HCT116 (cell line): ENCODE results near the gene ARRB2. TPM values are rescaled to one million over a fixed set of nuclear protein-coding genes. Genes with fewer than 3 reads are reported as not detected.

Source experiments
- ATAC-seq: fragments of 200-7000 bp; cut with Tn5 transposase; 2 replicates; pipeline ENCODE4 v1.9.1; 2020; ENCODE audit warnings: mild to moderate bottlenecking, moderate library complexity
- BruUV-seq: library from RNA; stranded (reverse); fragments of 400-500 nt; replicated peaks from 2 replicates; lab custom pipeline; 2021; lab: Mats Ljungman, UMichigan
- CTCF ChIA-PET: fragments of 300-600 bp; sonication (Branson Sonifier 250); formaldehyde crosslinking; loops from one replicate; lab custom pipeline; 2021; ENCODE audit warnings: antibody characterized with exemption; lab: Charles Lee
- POLR2A ChIA-PET: fragments of 300-600, 350-600 bp; sonication (Branson Sonifier 250); formaldehyde crosslinking; loops from one replicate; lab custom pipeline; 2021; ENCODE audit warnings: antibody characterized with exemption; lab: Charles Lee
- RAD21 ChIA-PET, 2 experiments: fragments of 300-600 bp; sonication (Branson Sonifier 250); formaldehyde crosslinking; loops; one replicate each; lab custom pipeline; 2023; ENCODE audit warnings: low total read pairs in 2 of 2; ENCODE audit not compliant: uncharacterized antibody in 2 of 2, unreplicated experiment in 2 of 2, low non-redundant PET in 1 of 2; lab: Charles Lee
- DNase-seq: peaks from one replicate; pipeline ENCODE4 v3.0.0-alpha.2; 2010; ENCODE audit warnings: low read depth, low spot score
- H2AFZ ChIP-seq: fragments of 200-600 bp; shearing (Covaris generic), sonication (generic); 2 replicates; pipeline ENCODE4 v1.6.1; 2017; ENCODE audit warnings: low read depth, mixed run types, mixed read lengths, antibody characterized with exemption, low read length; ENCODE audit not compliant: poor library complexity, severe bottlenecking
- H3K27ac ChIP-seq: 2 replicates; pipeline ENCODE4 v1.5.1; 2012; ENCODE audit warnings: low read depth, low read length
- H3K27me3 ChIP-seq: fragments of 200-600 bp; sonication (generic); 2 replicates; pipeline ENCODE4 v1.6.1; 2016; ENCODE audit warnings: mixed run types, low read length, mixed read lengths; ENCODE audit not compliant: insufficient read depth
- H3K36me3 ChIP-seq, 2 experiments: fragments of 200-500 bp in 1 of 2; fragments of 200-600 bp in 1 of 2; sonication (Bioruptor generic) in 1 of 2; sonication (generic) in 1 of 2; 2 replicates each; pipeline versions ENCODE4 v1.5.1 to v1.6.1; 2014 to 2016; ENCODE audit warnings: low read length in 2 of 2, inconsistent platforms in 1 of 2, mixed read lengths in 1 of 2, mixed run types in 1 of 2; ENCODE audit not compliant: insufficient read depth in 2 of 2, control insufficient read depth in 1 of 2
- H3K4me1 ChIP-seq, 2 experiments: fragments of 200-600 bp in 1 of 2; sonication (generic) in 1 of 2; 2 replicates each; pipeline versions ENCODE4 v1.5.1 to v1.6.1; 2012 to 2017; ENCODE audit warnings: low read length in 2 of 2, inconsistent platforms in 1 of 2, mild to moderate bottlenecking in 1 of 2, mixed read lengths in 1 of 2, mixed run types in 1 of 2, moderate library complexity in 1 of 2; ENCODE audit not compliant: insufficient read depth in 2 of 2, control insufficient read depth in 1 of 2
- H3K4me2 ChIP-seq: fragments of 200-600 bp; sonication (generic); 2 replicates; pipeline ENCODE4 v1.6.1; 2017; ENCODE audit warnings: mixed run types, low read length, mixed read lengths
- H3K4me3 ChIP-seq, 2 experiments: fragments of 200-600 bp in 1 of 2; sonication (generic) in 1 of 2; replicated peaks in 1 of 2; 2 replicates each; pipeline ENCODE4 v1.5.1; 2011 to 2016; ENCODE audit warnings: low read length in 2 of 2, control low read depth in 1 of 2, low read depth in 1 of 2, mild to moderate bottlenecking in 1 of 2, mixed read lengths in 1 of 2, mixed run types in 1 of 2
- H3K79me2 ChIP-seq: fragments of 200-600 bp; sonication (generic); 2 replicates; pipeline ENCODE4 v1.6.1; 2017; ENCODE audit warnings: mild to moderate bottlenecking, mixed run types, low read length, moderate library complexity, mixed read lengths; ENCODE audit not compliant: insufficient read depth
- H3K9ac ChIP-seq: fragments of 200-600 bp; sonication (generic); 2 replicates; pipeline ENCODE4 v1.6.1; 2016; ENCODE audit warnings: low read length, mixed read lengths
- H3K9me2 ChIP-seq: fragments of 200-600 bp; sonication (generic), shearing (Covaris generic); 2 replicates; pipeline ENCODE4 v1.6.1; 2017; ENCODE audit warnings: mixed run types, mild to moderate bottlenecking, moderate library complexity; ENCODE audit not compliant: insufficient read depth
- H3K9me3 ChIP-seq, 2 experiments: fragments of 200-500 bp in 1 of 2; fragments of 200-600 bp in 1 of 2; sonication (Bioruptor generic) in 1 of 2; sonication (generic) in 1 of 2; 2 replicates each; pipeline ENCODE4 v1.6.1; 2014 to 2017; ENCODE audit warnings: low read length in 2 of 2, mixed read lengths in 2 of 2, inconsistent platforms in 1 of 2, low read depth in 1 of 2, mild to moderate bottlenecking in 1 of 2, mixed run types in 1 of 2, moderate library complexity in 1 of 2; ENCODE audit not compliant: control insufficient read depth in 1 of 2, insufficient read depth in 1 of 2
- H4K20me1 ChIP-seq: fragments of 200-600 bp; sonication (generic), shearing (Covaris generic); 2 replicates; pipeline ENCODE4 v1.6.1; 2017; ENCODE audit warnings: mixed run types, mild to moderate bottlenecking, moderate library complexity; ENCODE audit not compliant: insufficient read depth
- CEBPB ChIP-seq: IDR thresholded peaks from 2 replicates; pipeline ENCODE4 v1.6.1; 2012; ENCODE audit warnings: low read depth
- EGR1 ChIP-seq: IDR thresholded peaks from 2 replicates; pipeline ENCODE4 v1.6.1; 2012; ENCODE audit warnings: low read depth
- ELF1 ChIP-seq: IDR thresholded peaks from 2 replicates; pipeline ENCODE4 v1.6.1; 2012; ENCODE audit warnings: low read depth, borderline replicate concordance
- EZH2phosphoT487 ChIP-seq: fragments of 200-600 bp; IDR thresholded peaks from 2 replicates; pipeline ENCODE4 v1.6.1; 2018; ENCODE audit warnings: antibody characterized with exemption, borderline replicate concordance
- JUND ChIP-seq: IDR thresholded peaks from 2 replicates; pipeline ENCODE4 v1.6.1; 2012
- POLR2A ChIP-seq: IDR thresholded peaks from 2 replicates; pipeline ENCODE4 v1.7.0; 2011; ENCODE audit warnings: borderline replicate concordance; ENCODE audit not compliant: insufficient read depth, insufficient read length; ENCODE audit errors: extremely low read depth
- POLR2AphosphoS5 ChIP-seq: IDR thresholded peaks from 2 replicates; pipeline ENCODE4 v1.6.1; 2011; ENCODE audit warnings: mild to moderate bottlenecking, low read depth, low read length, moderate library complexity
- SIN3A ChIP-seq: IDR thresholded peaks from 2 replicates; pipeline ENCODE4 v1.6.1; 2012; ENCODE audit warnings: low read depth
- SP1 ChIP-seq: IDR thresholded peaks from 2 replicates; pipeline ENCODE4 v1.6.1; 2012; ENCODE audit warnings: low read depth
- YY1 ChIP-seq: IDR thresholded peaks from 2 replicates; pipeline ENCODE4 v1.6.1; 2011; ENCODE audit warnings: low read length, low read depth, moderate library complexity, mild to moderate bottlenecking; ENCODE audit not compliant: insufficient replicate concordance; ENCODE audit errors: extremely low read depth
- ZFX ChIP-seq: fragments of 450-650 bp; IDR thresholded peaks from 2 replicates; pipeline ENCODE4 v1.6.1; 2017
- ZNF274 ChIP-seq: fragments of 200-500 bp; sonication (Bioruptor generic); IDR thresholded peaks from 2 replicates; pipeline ENCODE4 v1.6.1; 2014; ENCODE audit warnings: mild to moderate bottlenecking, low read depth, low read length, inconsistent platforms
- intact Hi-C: fragments of 100-400 bp; cut with micrococcal nuclease; formaldehyde crosslinking; loops from 2 replicates; pipeline ENCODE4 v1.10.0; 2022
- total RNA-seq: library from RNA; stranded (reverse); gene quantifications from one replicate; pipeline ENCODE4 v1.2.1, GENCODE V29; 2021; ENCODE audit not compliant: unreplicated experiment
- TF ChIP-seq, protein P1 (sequence below): IDR thresholded peaks from 2 replicates; pipeline ENCODE4 v1.6.1; 2012; ENCODE audit warnings: low read depth
- TF ChIP-seq, protein P2 (sequence below): IDR thresholded peaks from 2 replicates; pipeline ENCODE4 v1.6.1; 2011; ENCODE audit warnings: mild to moderate bottlenecking, low read length, moderate library complexity; ENCODE audit not compliant: insufficient replicate concordance; ENCODE audit errors: extremely low read depth
- TF ChIP-seq, protein P3 (sequence below), 3 experiments: fragments of 200-600 bp in 1 of 3; sonication (generic) in 1 of 3; IDR thresholded peaks in 2 of 3; conservative IDR thresholded peaks in 1 of 3; 2 replicates each; pipeline ENCODE4 v1.5.1; 2012 to 2017; ENCODE audit warnings: low read depth in 2 of 3, low read length in 2 of 3, antibody characterized with exemption in 1 of 3, borderline replicate concordance in 1 of 3, control low read depth in 1 of 3, mild to moderate bottlenecking in 1 of 3, mixed read lengths in 1 of 3, mixed run types in 1 of 3, moderate library complexity in 1 of 3; ENCODE audit not compliant: insufficient read depth in 1 of 3
- TF ChIP-seq, protein P4 (sequence below): IDR thresholded peaks from 2 replicates; pipeline ENCODE4 v1.6.1; 2012
- TF ChIP-seq, protein P5 (sequence below): IDR thresholded peaks from 2 replicates; pipeline ENCODE4 v1.6.1; 2012

The ARRB2 gene
- total RNA-seq, 1 experiment from 2014 or later, result 70.8 TPM

DNA sequence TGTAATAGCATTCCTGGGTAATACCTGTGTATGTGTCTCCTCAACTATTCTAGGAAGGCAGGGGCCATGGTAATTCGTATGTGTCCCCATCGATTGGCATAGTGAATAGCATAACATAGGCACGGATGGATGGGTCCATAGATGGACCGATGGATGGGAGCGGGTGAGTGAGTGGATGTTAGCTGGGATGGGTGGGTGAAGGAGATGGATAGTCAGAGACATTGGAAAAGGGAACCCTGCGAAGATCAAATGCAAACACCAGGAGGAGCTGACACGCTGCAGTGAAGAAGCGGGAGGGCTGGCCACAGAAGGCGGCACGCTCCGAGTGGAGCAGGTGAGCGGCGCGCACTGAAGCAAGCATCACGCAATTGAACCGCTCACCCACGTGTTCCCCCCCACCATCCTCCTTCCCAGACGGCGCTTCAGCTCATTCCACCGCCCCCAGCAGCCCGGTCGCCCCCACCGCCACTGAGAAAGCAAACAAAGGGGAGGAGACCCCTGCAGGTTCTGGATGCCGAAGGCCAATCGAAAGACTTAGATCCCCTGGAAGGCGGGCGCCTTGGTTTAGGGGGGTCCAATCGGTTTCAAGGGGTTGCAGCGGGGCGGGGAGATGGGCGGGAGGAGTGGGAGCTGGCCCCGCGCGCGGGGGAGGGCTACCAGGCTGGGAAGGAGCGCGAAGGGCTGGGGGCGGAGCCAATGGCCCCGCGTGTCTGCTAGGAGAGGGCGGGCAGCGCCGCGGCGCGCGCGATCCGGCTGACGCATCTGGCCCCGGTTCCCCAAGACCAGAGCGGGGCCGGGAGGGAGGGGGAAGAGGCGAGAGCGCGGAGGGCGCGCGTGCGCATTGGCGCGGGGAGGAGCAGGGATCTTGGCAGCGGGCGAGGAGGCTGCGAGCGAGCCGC lies at the start of gene ARRB2 (continued):
- TF ChIP-seq, protein P1, sequence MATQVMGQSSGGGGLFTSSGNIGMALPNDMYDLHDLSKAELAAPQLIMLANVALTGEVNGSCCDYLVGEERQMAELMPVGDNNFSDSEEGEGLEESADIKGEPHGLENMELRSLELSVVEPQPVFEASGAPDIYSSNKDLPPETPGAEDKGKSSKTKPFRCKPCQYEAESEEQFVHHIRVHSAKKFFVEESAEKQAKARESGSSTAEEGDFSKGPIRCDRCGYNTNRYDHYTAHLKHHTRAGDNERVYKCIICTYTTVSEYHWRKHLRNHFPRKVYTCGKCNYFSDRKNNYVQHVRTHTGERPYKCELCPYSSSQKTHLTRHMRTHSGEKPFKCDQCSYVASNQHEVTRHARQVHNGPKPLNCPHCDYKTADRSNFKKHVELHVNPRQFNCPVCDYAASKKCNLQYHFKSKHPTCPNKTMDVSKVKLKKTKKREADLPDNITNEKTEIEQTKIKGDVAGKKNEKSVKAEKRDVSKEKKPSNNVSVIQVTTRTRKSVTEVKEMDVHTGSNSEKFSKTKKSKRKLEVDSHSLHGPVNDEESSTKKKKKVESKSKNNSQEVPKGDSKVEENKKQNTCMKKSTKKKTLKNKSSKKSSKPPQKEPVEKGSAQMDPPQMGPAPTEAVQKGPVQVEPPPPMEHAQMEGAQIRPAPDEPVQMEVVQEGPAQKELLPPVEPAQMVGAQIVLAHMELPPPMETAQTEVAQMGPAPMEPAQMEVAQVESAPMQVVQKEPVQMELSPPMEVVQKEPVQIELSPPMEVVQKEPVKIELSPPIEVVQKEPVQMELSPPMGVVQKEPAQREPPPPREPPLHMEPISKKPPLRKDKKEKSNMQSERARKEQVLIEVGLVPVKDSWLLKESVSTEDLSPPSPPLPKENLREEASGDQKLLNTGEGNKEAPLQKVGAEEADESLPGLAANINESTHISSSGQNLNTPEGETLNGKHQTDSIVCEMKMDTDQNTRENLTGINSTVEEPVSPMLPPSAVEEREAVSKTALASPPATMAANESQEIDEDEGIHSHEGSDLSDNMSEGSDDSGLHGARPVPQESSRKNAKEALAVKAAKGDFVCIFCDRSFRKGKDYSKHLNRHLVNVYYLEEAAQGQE, result no peak
- TF ChIP-seq EZH2phosphoT487 (no peak), POLR2A (no peak)

DNA sequence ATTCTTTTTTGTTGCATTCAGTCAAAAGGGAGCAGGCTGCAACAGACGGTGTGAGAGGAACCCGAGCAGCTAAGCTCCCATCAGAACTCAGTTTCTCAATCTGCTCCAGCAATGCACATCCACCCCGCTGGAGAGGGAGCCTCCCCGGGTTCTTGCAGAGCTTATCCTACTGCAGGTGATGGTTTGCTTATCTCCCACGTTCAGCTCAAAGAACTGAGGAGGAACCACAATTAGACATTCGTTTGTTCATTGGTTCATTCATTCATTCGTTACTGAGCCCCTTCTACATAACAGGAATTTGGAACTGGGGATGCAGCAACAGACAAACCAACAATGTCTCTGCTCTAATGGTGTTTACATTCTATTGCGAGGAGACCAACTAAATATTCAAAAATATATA lies 46.7 kb upstream of the ARRB2 start:
- H3K9me2 ChIP-seq, result no peaks in the 10 kb centered on the region
- no peaks in the 10 kb centered on the region for H4K20me1 ChIP-seq
- no peaks in the 10 kb centered on the region for H3K79me2 ChIP-seq
- H3K27ac ChIP-seq, result no peak overlapping the region
- H3K4me2 ChIP-seq, result no peak overlapping the region
- H3K9ac ChIP-seq, result no peak overlapping the region
- RAD21 ChIA-PET, result no interaction called here
- CTCF ChIA-PET, result no interaction called here
- H3K4me1 ChIP-seq, result no peaks in the 10 kb centered on the region
- intact Hi-C loops, result no loop called here
- ATAC-seq (no peak), DNase-seq (no peak)
- 0 out of 2 replicates have a peak, but pooled peaks cover 4% of the 10 kb centered on the region for H3K27me3 ChIP-seq
- H3K4me3 ChIP-seq, result no peak overlapping the region
- H3K36me3 ChIP-seq, result no peaks in the 10 kb centered on the region
- no peaks in the 10 kb centered on the region for H3K9me3 ChIP-seq
- POLR2A ChIA-PET, result no interaction called here
- H2AFZ ChIP-seq, result no peak overlapping the region
- no TSS peak for BruUV-seq
- TF ChIP-seq ELF1, result no peak
- TF ChIP-seq CEBPB, result no peak
- no peak for TF ChIP-seq EZH2phosphoT487
- TF ChIP-seq, protein P2, sequence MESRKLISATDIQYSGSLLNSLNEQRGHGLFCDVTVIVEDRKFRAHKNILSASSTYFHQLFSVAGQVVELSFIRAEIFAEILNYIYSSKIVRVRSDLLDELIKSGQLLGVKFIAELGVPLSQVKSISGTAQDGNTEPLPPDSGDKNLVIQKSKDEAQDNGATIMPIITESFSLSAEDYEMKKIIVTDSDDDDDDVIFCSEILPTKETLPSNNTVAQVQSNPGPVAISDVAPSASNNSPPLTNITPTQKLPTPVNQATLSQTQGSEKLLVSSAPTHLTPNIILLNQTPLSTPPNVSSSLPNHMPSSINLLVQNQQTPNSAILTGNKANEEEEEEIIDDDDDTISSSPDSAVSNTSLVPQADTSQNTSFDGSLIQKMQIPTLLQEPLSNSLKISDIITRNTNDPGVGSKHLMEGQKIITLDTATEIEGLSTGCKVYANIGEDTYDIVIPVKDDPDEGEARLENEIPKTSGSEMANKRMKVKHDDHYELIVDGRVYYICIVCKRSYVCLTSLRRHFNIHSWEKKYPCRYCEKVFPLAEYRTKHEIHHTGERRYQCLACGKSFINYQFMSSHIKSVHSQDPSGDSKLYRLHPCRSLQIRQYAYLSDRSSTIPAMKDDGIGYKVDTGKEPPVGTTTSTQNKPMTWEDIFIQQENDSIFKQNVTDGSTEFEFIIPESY, result no peak
- TF ChIP-seq, protein P3, sequence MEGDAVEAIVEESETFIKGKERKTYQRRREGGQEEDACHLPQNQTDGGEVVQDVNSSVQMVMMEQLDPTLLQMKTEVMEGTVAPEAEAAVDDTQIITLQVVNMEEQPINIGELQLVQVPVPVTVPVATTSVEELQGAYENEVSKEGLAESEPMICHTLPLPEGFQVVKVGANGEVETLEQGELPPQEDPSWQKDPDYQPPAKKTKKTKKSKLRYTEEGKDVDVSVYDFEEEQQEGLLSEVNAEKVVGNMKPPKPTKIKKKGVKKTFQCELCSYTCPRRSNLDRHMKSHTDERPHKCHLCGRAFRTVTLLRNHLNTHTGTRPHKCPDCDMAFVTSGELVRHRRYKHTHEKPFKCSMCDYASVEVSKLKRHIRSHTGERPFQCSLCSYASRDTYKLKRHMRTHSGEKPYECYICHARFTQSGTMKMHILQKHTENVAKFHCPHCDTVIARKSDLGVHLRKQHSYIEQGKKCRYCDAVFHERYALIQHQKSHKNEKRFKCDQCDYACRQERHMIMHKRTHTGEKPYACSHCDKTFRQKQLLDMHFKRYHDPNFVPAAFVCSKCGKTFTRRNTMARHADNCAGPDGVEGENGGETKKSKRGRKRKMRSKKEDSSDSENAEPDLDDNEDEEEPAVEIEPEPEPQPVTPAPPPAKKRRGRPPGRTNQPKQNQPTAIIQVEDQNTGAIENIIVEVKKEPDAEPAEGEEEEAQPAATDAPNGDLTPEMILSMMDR (IDR thresholded peaks at IDR 0.05 in 2 of 3, conservative IDR thresholded peaks at IDR 0.05 in 1 of 3; ENCODE audit: borderline replicate concordance in 1 of 3, insufficient read depth in 1 of 3, low read depth in 2 of 3, low read length in 2 of 3), result no peak
- no peak for TF ChIP-seq EGR1
- TF ChIP-seq SIN3A, result no peak
- TF ChIP-seq ZNF274, result no peak
- TF ChIP-seq, protein P4, sequence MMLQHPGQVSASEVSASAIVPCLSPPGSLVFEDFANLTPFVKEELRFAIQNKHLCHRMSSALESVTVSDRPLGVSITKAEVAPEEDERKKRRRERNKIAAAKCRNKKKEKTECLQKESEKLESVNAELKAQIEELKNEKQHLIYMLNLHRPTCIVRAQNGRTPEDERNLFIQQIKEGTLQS, result no peak
- no peak for TF ChIP-seq POLR2AphosphoS5
- no peak for TF ChIP-seq JUND
- no peak for TF ChIP-seq ZFX
- TF ChIP-seq, protein P5, sequence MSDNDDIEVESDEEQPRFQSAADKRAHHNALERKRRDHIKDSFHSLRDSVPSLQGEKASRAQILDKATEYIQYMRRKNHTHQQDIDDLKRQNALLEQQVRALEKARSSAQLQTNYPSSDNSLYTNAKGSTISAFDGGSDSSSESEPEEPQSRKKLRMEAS, result no peak
- TF ChIP-seq SP1, result no peak
- no peak for TF ChIP-seq YY1
